Measurements from ENCODE around the gene CHST9. TPM values are rescaled to one million over a fixed set of nuclear protein-coding genes. Genes with fewer than 3 reads are reported as not detected.
A peak's percentile ranks its signal among the peaks of the same experiment; 100 is the strongest.

CHST9 gene
- polyA plus RNA-seq, 2 of the 4 experiments (the other 2 are of a cell fraction) = 0.06 TPM; not detected in 1

- CTCF ChIA-PET = interaction anchor here (0.6 kb wide), 1 partner anchor 21 kb away, joined by 3 read pairs; no protein-coding TSS in a partner anchor
These were observed 3.2 kb upstream of the CHST9 start for GRCh38 chr18:27188309-27188708.

GRCh38 chr18:27185897-27186296, 789 bp upstream of the CHST9 start:
- Histone ChIP-seq H3K4me3 (no peak overlapping the region), H3K9me3 (no peaks in the 10 kb centered on the region), H3K4me2 (no peak overlapping the region), H3K27ac (no peak overlapping the region), H3K4me1 (no peaks in the 10 kb centered on the region)
- WGBS (ENCODE audit: missing lambda C conversion rate) = 68% methylated on average over 4 of the region's 4 CpGs
- DNase-seq (ENCODE audit: low read depth in 1 of 2, low spot score in 1 of 2) = no peak
- ChIA-PET POLR2A (no interaction called here), CTCF (no interaction called here)
- TF ChIP-seq, protein P1, sequence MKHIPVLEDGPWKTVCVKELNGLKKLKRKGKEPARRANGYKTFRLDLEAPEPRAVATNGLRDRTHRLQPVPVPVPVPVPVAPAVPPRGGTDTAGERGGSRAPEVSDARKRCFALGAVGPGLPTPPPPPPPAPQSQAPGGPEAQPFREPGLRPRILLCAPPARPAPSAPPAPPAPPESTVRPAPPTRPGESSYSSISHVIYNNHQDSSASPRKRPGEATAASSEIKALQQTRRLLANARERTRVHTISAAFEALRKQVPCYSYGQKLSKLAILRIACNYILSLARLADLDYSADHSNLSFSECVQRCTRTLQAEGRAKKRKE (CRISPR knock-in tag; IDR thresholded peaks at IDR 0.05; ENCODE audit: low read depth) = no peak
- TF ChIP-seq EP300 (IDR thresholded peaks at IDR 0.05) (no peak), FOSL2 (IDR thresholded peaks at IDR 0.05) (no peak), FOSL2 (CRISPR knock-in tag; IDR thresholded peaks at IDR 0.05) (no peak), MAX (IDR thresholded peaks at IDR 0.05) (no peak), JUN (IDR thresholded peaks at IDR 0.05) (no peak), SREBF2 (IDR thresholded peaks at IDR 0.05) (no peak), CHD4 (IDR thresholded peaks at IDR 0.05; ENCODE audit: borderline replicate concordance) (no peak), RFX5 (IDR thresholded peaks at IDR 0.05) (no peak), CBX8 (IDR thresholded peaks at IDR 0.05) (no peak), MYC (IDR thresholded peaks at IDR 0.05; ENCODE audit: borderline replicate concordance, low read length) (no peak), KDM1A (IDR thresholded peaks at IDR 0.05; ENCODE audit: low read depth) (no peak), ZSCAN20 (CRISPR knock-in tag; IDR thresholded peaks at IDR 0.05) (no peak)
- no peak for FAIRE-seq
- no peak for ATAC-seq

More at GRCh38 chr18:27188309-27188708, 3.2 kb upstream of the CHST9 start:
- Histone ChIP-seq H3K4me3 (no peak overlapping the region), H3K4me1 (no peaks in the 10 kb centered on the region), H3K9me3 (no peaks in the 10 kb centered on the region), H3K27ac (no peak overlapping the region), H3K4me2 (no peak overlapping the region)
- no peak for TF ChIP-seq ZNF302 (CRISPR knock-in tag; IDR thresholded peaks at IDR 0.05)
- TF ChIP-seq BCL3 (IDR thresholded peaks at IDR 0.05) = no peak
- no peak for TF ChIP-seq KDM5A (IDR thresholded peaks at IDR 0.05)
- no peak for TF ChIP-seq HOXA7 (CRISPR knock-in tag; IDR thresholded peaks at IDR 0.05)
- TF ChIP-seq POLR2A (IDR thresholded peaks at IDR 0.05; ENCODE audit: low read length) = no peak
- no peak for TF ChIP-seq MYC (IDR thresholded peaks at IDR 0.05; ENCODE audit: borderline replicate concordance, low read length)
- TF ChIP-seq MAFK (IDR thresholded peaks at IDR 0.05; ENCODE audit: partially characterized antibody) = peak; percentile 22
- ATAC-seq = no peak
- no peak for FAIRE-seq
- DNase-seq (ENCODE audit: low read depth in 1 of 2, low spot score in 1 of 2) = no peak
- WGBS (ENCODE audit: missing lambda C conversion rate) = 50% methylated on average over 1 of the region's 1 CpG
- POLR2A ChIA-PET = no interaction called here

GRCh38 chr18:27184115-27185024, 738 bp downstream of the CHST9 start:
- ATAC-seq (no peak), DNase-seq (ENCODE audit: low read depth in 1 of 2, low spot score in 1 of 2) (no peak), FAIRE-seq (no peak)
- Histone ChIP-seq H3K4me2 (peak overlapping the region; percentile 75), H3K4me3 (peak overlapping the region; percentile 33; the same call in 2 of the 3 replicates), H3K27ac (no peak overlapping the region), H3K9me3 (no peaks in the 10 kb centered on the region), H3K4me1 (no peaks in the 10 kb centered on the region)
- 41% methylated on average over 9 of the region's 33 CpGs for whole genome bisulfite sequencing (ENCODE audit: missing lambda C conversion rate)
- no peak for TF ChIP-seq ZSCAN20 (CRISPR knock-in tag; IDR thresholded peaks at IDR 0.05)
- TF ChIP-seq E2F6 (IDR thresholded peaks at IDR 0.05; ENCODE audit: borderline replicate concordance, low read depth) = no peak
- ChIA-PET CTCF (no interaction called here), POLR2A (no interaction called here)

All from A549 (cell line).